Measurements from ENCODE around the gene C6orf47.

Gene C6orf47

DNA sequence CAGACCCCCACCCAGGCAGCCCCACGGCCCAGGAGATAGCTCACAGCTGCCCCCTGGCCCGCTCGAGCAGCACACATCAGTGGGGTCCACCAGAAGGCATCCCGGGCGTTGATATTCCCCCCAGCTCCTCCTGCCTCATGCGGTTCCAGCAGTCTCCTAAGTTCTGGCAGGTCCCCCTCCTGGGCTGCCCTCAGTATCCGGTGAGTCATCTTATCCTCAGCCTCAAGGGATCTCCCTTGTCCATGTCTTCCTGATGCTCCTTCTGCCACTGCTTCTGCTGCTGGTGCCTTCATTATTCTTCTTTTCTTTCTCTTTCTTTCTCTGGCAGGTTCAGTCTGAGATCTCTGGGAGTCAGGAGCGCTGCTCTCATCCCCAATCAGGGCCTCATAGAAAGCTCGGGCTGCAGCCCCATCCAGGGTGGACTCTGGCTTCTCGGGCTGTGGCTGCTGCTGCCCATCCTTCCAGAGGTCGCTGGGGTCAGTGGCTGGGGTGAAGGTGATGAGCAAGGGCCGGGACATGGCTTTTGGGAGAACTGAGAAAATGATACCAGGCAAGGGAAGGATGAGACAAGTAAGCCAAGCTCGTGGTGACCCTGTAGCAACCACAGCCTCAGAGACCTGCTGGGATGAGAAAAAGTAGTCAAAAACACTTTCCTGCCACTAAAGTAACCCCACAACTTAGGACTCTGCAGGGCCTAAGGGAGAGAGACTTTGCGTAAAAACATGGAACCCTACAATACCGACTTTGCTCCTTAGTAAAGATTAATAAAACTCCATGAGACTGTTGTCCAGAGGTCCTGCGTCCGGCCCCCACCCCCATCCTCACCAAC is 3.6 kb upstream of the C6orf47 start:
- peak; percentile 73 to 82 for DNase-seq (ENCODE audit: low read depth in 2 of 2)
- TF ChIP-seq, protein P1, sequence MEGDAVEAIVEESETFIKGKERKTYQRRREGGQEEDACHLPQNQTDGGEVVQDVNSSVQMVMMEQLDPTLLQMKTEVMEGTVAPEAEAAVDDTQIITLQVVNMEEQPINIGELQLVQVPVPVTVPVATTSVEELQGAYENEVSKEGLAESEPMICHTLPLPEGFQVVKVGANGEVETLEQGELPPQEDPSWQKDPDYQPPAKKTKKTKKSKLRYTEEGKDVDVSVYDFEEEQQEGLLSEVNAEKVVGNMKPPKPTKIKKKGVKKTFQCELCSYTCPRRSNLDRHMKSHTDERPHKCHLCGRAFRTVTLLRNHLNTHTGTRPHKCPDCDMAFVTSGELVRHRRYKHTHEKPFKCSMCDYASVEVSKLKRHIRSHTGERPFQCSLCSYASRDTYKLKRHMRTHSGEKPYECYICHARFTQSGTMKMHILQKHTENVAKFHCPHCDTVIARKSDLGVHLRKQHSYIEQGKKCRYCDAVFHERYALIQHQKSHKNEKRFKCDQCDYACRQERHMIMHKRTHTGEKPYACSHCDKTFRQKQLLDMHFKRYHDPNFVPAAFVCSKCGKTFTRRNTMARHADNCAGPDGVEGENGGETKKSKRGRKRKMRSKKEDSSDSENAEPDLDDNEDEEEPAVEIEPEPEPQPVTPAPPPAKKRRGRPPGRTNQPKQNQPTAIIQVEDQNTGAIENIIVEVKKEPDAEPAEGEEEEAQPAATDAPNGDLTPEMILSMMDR (IDR thresholded peaks at IDR 0.05; ENCODE audit: low read depth, low read length) = peak; percentile 5

DNA sequence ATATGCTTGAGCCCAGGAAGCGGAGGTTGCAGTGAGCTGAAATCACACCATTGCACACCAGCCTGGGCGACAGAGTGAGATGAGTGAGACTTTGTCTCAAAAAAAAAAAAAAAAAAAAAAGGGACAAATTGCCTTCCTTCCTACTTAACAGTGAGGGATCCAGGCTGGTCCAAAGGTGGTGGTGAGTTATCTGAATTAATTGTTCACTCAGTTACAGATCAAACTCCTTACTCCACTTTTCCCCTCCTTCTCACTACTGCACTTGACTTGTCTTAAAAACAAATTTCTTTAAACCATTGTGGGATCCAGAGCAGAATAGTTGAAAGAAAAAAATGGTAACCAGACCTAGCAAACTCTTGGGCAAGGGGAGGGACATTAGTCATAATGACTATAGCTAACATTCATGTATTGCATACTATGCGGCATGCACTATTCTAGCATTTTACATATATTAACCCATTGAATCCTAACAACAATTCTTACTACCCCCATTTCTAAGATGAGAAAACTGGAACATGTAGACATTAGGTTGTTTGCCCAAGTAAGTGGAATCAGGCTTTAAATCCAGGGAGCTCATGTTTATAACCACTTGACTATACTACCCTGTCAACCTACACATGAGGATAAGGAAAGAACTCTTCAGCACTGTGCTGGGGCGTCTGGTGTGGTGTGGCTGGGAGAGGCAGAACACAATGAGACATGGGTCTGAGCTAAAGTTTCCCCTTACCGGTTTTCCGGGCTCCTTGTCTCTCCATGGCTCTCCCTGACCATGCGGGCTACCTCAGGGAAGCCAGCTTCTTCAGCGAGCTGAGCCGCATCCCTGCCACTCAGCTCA is 2.8 kb upstream of the C6orf47 start:
- H3K4me3 ChIP-seq (replicated peaks in 1 of 2; ENCODE audit: low read depth in 2 of 2, low read length in 2 of 2) = peak overlapping the region; percentile 92 to 98
- DNase-seq (ENCODE audit: low read depth in 2 of 2) = peak in 1 of 2 donors; percentile 73
- TF ChIP-seq, protein P1 (IDR thresholded peaks at IDR 0.05; ENCODE audit: low read depth, low read length) = no peak

More for the DNA sequence above, 3.6 kb upstream of the C6orf47 start:
- H3K4me3 ChIP-seq (replicated peaks in 1 of 2; ENCODE audit: low read depth in 2 of 2, low read length in 2 of 2) = peak overlapping the region; percentile 92 to 98

DNA sequence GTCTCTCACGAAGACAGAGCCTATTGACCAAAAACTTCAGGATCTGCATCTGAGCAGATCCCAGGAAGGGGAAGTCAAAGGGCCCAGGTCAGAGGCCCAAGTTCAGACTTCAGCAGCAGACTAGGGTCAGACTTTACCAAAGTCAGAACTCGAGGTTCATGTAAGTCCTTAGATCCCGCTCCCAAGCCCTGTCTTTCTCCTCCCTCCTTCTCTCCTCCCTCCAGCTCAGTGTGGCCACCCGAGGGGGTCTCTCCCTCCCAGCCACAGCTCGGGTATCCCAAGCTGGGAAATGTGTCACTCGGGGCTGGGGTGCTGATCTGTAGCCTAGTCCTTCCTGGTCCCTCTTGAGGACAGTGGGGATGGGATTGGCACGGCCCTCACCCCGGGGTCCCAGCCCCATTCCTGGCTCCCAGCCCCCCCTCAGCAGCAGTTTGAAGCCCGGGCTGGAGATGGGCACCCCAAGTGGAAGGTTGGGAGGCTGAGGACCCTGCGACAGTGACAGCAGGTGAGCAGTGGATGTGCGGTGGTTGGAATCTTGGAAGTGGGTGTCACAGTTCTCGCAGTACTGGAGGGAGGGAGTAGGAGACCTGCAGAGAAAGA is 1.6 kb upstream of the C6orf47 start:
- TF ChIP-seq, protein P1 (IDR thresholded peaks at IDR 0.05; ENCODE audit: low read depth, low read length) = no peak
- no peak overlapping the region for H3K4me3 ChIP-seq (replicated peaks in 1 of 2; ENCODE audit: low read depth in 2 of 2, low read length in 2 of 2)
- no peak for DNase-seq (ENCODE audit: low read depth in 2 of 2)

DNA sequence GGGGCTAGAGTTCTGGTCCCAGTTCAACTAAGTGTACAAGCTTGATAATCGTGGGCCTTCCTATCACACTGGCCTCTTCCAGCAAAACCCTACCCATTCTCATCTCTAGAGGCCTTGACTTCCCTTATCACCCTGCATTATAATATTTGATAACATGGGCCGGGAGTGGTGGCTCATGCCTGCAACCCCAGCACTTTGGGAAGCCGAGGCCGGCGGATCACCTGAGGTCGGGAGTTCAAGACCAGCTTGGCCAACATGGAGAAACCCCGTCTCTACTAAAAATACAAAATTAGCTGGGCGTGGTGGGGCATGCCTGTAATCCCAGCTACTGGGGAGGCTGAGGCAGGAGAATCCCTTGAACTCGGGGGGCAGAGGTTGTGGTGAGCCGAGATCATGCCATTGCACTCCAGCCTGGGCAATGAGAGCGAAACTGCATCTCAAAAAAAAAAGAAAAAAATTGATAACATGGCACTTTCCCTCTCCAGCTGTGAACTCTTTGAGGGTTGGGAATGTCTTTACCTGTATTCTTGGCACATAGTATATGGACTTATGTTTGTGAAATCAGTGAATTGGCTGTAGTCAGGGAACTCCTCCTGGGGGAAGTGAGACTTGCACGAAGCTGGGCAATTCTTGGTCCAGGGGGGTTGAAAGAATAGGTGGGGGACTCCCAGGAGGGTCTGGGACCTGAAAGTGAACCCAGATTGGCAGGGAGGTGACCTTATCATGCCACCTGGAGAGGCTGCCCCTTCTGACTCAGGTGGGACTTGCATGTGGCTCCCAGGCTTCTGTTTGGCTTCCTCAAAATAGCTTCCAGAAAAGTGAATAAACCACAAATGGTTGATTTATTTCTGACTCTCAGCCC is 915 bp upstream of the C6orf47 start:
- DNase-seq (ENCODE audit: low read depth in 2 of 2) = no peak
- H3K4me3 ChIP-seq (replicated peaks in 1 of 2; ENCODE audit: low read depth in 2 of 2, low read length in 2 of 2) = no peak overlapping the region
- TF ChIP-seq, protein P1 (IDR thresholded peaks at IDR 0.05; ENCODE audit: low read depth, low read length) = no peak

DNA sequence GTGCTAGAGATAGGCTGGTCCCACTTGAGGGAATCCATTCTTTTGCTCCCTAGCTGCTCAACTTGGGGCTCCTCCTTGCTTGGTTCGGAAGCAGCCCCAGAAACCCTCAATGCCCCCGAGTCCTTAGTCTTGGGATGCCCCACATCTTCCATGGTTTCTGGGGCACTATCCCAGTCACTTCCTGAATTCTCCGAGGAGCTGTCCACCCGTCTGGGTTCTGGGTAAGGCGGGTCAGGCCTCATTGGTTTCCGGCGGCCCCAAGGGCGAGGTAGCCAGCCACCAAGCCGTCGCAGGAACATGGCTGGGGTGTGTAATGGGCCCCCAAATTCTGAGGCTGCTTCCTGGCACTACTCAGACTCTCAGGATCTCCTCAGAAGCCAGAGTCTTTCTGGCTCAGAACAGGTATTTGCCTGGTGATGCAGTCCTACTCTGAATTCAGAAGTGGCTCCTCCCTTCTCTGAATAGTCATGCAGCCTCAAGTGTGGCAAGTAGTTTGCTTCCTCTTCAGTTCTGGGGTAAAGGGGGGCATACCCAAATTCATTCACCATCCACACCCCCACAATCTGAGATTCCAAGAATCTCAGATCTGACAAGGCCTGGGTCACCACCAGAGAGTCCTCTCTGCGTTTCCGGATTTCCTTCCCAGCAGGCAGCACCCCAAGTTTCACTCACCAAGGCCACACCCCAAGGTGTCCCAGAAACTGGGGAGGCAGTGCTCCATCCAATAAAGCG is 763 bp downstream of the C6orf47 start:
- peak overlapping the region; percentile 88 to 95 for H3K4me3 ChIP-seq (replicated peaks in 1 of 2; ENCODE audit: low read depth in 2 of 2, low read length in 2 of 2)
- TF ChIP-seq, protein P1 (IDR thresholded peaks at IDR 0.05; ENCODE audit: low read depth, low read length) = no peak
- DNase-seq (ENCODE audit: low read depth in 2 of 2) = peak; percentile 21 to 45

Data from cardiac fibroblast (primary cell).